ENCODE measurements around the gene CEP112. TPM values are rescaled to one million over a fixed set of nuclear protein-coding genes. Genes with fewer than 3 reads are reported as not detected.

CEP112 gene
- total and polyA plus RNA-seq, 10 of the 15 experiments (the other 5 are each of a cell fraction or from before 2014, with no cell fraction given): 0.11 to 3.8 (median 0.32) TPM; not detected in 1

- Histone ChIP-seq H4K20me1 (ENCODE audit: control insufficient read depth, insufficient read depth) (no peaks in the 10 kb centered on the region), H3K9me3 (replicated peaks; ENCODE audit: control insufficient read depth, insufficient read depth, low read length) (no peaks in the 10 kb centered on the region), H3K4me1 (ENCODE audit: control insufficient read depth, insufficient read depth, low read length) (no peaks in the 10 kb centered on the region), H3K79me2 (ENCODE audit: control insufficient read depth, insufficient read depth, low read length) (no peaks in the 10 kb centered on the region), H3K27me3 (replicated peaks in 1 of 2; ENCODE audit: control insufficient read depth in 2 of 2, insufficient read depth in 2 of 2, low read length in 1 of 2) (no peaks in the 10 kb centered on the region; a peak in 1 of 4 replicates), H3K36me3 (ENCODE audit: control insufficient read depth in 2 of 2, insufficient read depth in 2 of 2, low read length in 1 of 2) (no peaks in the 10 kb centered on the region), H3K4me2 (ENCODE audit: control insufficient read depth, insufficient read depth) (no peak overlapping the region), H3K4me3 (no peak overlapping the region), H3K9ac (ENCODE audit: control insufficient read depth, insufficient read depth, low read length) (no peak overlapping the region), H3K27ac (ENCODE audit: control insufficient read depth, insufficient read depth) (no peak overlapping the region), H2AFZ (ENCODE audit: control insufficient read depth, low read depth, low read length) (no peak overlapping the region)
- ChIA-PET CTCF (interaction anchor here (2.1 to 5.8 kb wide), 3 partner anchors 371 to 936 kb away, joined by 11 to 76 read pairs (median 60); no protein-coding TSS in a partner anchor), RAD21 (ENCODE audit: unreplicated experiment) (interaction anchor here (3.8 to 4.1 kb wide), 2 partner anchors 872 to 935 kb away, joined by 31 to 45 read pairs; no protein-coding TSS in a partner anchor), POLR2A (interaction anchor here (0.8 kb wide), 1 partner anchor 24 kb away, joined by 3 read pairs; the partner anchor contains the start of gene CEP112), SMC1A (ENCODE audit: uncharacterized antibody, unreplicated experiment) (interaction anchor here (1.2 to 2.5 kb wide), 2 partner anchors 9 to 180 kb away, joined by 3 to 5 read pairs; no protein-coding TSS in a partner anchor)
- no peak for ATAC-seq
- no peak for TF ChIP-seq HDAC6 (IDR thresholded peaks at IDR 0.05; ENCODE audit: unreplicated experiment)
- TF ChIP-seq HSF1 (IDR thresholded peaks at IDR 0.05; ENCODE audit: low read depth, low read length): no peak
- no peak for TF ChIP-seq NFYA (IDR thresholded peaks at IDR 0.05; ENCODE audit: borderline replicate concordance, low read depth, low read length)
- TF ChIP-seq KLF5 (IDR thresholded peaks at IDR 0.05; ENCODE audit: partially characterized antibody): no peak
- no peak for TF ChIP-seq NRF1 (conservative IDR thresholded peaks at IDR 0.05; ENCODE audit: low read depth, low read length)
- TF ChIP-seq, protein P1, sequence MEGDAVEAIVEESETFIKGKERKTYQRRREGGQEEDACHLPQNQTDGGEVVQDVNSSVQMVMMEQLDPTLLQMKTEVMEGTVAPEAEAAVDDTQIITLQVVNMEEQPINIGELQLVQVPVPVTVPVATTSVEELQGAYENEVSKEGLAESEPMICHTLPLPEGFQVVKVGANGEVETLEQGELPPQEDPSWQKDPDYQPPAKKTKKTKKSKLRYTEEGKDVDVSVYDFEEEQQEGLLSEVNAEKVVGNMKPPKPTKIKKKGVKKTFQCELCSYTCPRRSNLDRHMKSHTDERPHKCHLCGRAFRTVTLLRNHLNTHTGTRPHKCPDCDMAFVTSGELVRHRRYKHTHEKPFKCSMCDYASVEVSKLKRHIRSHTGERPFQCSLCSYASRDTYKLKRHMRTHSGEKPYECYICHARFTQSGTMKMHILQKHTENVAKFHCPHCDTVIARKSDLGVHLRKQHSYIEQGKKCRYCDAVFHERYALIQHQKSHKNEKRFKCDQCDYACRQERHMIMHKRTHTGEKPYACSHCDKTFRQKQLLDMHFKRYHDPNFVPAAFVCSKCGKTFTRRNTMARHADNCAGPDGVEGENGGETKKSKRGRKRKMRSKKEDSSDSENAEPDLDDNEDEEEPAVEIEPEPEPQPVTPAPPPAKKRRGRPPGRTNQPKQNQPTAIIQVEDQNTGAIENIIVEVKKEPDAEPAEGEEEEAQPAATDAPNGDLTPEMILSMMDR (IDR thresholded peaks at IDR 0.05 in 2 of 3, conservative IDR thresholded peaks at IDR 0.05 in 1 of 3; ENCODE audit: control insufficient read depth in 2 of 3, extremely low read depth in 1 of 3, insufficient read depth in 1 of 3, low read depth in 3 of 3, low read length in 3 of 3): no peak
- no peak for TF ChIP-seq EP300 (IDR thresholded peaks at IDR 0.05; ENCODE audit: borderline replicate concordance in 1 of 2, control insufficient read depth in 1 of 2, low read depth in 2 of 2, low read length in 2 of 2)
- TF ChIP-seq BMI1 (IDR thresholded peaks at IDR 0.05; ENCODE audit: borderline replicate concordance): no peak
- TF ChIP-seq NBN (IDR thresholded peaks at IDR 0.05): no peak
- TF ChIP-seq HDAC2 (IDR thresholded peaks at IDR 0.05): no peak
- TF ChIP-seq RBBP5 (conservative IDR thresholded peaks at IDR 0.05): no peak
- TF ChIP-seq BHLHE40 (IDR thresholded peaks at IDR 0.05; ENCODE audit: borderline replicate concordance in 1 of 2, low read depth in 2 of 2, low read length in 1 of 2): no peak
- TF ChIP-seq CHD2 (IDR thresholded peaks at IDR 0.05; ENCODE audit: borderline replicate concordance, low read depth, low read length): no peak
- no peak for TF ChIP-seq E2F4 (IDR thresholded peaks at IDR 0.05; ENCODE audit: low read depth, low read length)
- no peak for TF ChIP-seq RELA (IDR thresholded peaks at IDR 0.05; ENCODE audit: borderline replicate concordance, partially characterized antibody)
- TF ChIP-seq ZZZ3 (IDR thresholded peaks at IDR 0.05; ENCODE audit: control insufficient read depth, insufficient read length, low read depth): no peak
- no peak for TF ChIP-seq SUZ12 (IDR thresholded peaks at IDR 0.05; ENCODE audit: unreplicated experiment)
- TF ChIP-seq STAT3 (IDR thresholded peaks at IDR 0.05; ENCODE audit: low read depth, low read length): no peak
- TF ChIP-seq RFX5 (IDR thresholded peaks at IDR 0.05; ENCODE audit: low read depth, low read length): no peak
- WGBS (ENCODE audit: insufficient coverage, insufficient replicate concordance, low lambda C conversion rate, missing lambda C conversion rate): 26% methylated on average over 5 of the region's 5 CpGs
- no peak for DNase-seq (ENCODE audit: low read depth, low spot score)
- BruUV-seq (replicated peaks): no TSS peak
- intact Hi-C loops (cut with micrococcal nuclease; ENCODE audit: unreplicated experiment): loop anchor here (10.0 kb wide), 1 partner anchor 183 kb away; no protein-coding TSS in a partner anchor
- no peak for FAIRE-seq
- in situ Hi-C loops (cut with MboI): loop anchor here (5.0 kb wide), 2 partner anchors 875 to 935 kb away; no protein-coding TSS in a partner anchor
Measured at GRCh38 chr17:66167189-66167815, 24.6 kb downstream of the CEP112 start.

Data from GM12878 (cell line).